ENCODE results near the gene TMEM135.
"Not testable (repeated sequence)": the region's sequence is repeated elsewhere in the genome, so short reads cannot be mapped to it uniquely, and the experiment has no call there.

The TMEM135 gene

DNA sequence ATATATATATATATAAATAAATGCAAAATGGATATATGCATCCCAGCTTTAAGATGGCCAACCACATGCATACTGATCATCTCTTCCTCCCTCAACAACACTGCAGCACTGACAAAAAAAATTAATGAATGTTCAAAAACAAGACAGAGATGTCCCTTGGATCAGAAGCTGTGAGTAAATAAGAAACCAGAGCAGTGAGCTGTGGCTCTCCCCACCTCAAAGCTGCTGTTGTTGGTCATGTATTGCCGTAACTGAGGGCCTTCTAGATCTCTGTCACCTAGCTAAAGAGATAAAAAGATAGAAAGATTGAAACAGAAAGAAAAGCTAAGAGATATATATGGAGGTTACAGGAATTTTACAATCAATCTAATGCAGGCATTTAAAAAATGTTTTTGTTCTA is 15.5 kb upstream of the TMEM135 start:
- Histone ChIP-seq H3K4me3 (IDR thresholded peaks at IDR 0.05; ENCODE audit: insufficient read depth, low read depth, low read length) (no peak overlapping the region), H3K4me2 (no peak overlapping the region), H2AFZ (ENCODE audit: low read depth) (no peak overlapping the region), H3K9ac (no peak overlapping the region), H3K79me2 (ENCODE audit: insufficient read depth, low read depth) (no peaks in the 10 kb centered on the region), H3K27ac (no peak overlapping the region), H3K4me1 (ENCODE audit: low read depth, poor library complexity, severe bottlenecking) (no peaks in the 10 kb centered on the region), H4K20me1 (ENCODE audit: insufficient read depth) (no peaks in the 10 kb centered on the region), H3K27me3 (ENCODE audit: insufficient read depth, low read depth) (no peaks in the 10 kb centered on the region), H3K36me3 (ENCODE audit: insufficient read depth) (no peaks in the 10 kb centered on the region)
- TF ChIP-seq, protein P1, sequence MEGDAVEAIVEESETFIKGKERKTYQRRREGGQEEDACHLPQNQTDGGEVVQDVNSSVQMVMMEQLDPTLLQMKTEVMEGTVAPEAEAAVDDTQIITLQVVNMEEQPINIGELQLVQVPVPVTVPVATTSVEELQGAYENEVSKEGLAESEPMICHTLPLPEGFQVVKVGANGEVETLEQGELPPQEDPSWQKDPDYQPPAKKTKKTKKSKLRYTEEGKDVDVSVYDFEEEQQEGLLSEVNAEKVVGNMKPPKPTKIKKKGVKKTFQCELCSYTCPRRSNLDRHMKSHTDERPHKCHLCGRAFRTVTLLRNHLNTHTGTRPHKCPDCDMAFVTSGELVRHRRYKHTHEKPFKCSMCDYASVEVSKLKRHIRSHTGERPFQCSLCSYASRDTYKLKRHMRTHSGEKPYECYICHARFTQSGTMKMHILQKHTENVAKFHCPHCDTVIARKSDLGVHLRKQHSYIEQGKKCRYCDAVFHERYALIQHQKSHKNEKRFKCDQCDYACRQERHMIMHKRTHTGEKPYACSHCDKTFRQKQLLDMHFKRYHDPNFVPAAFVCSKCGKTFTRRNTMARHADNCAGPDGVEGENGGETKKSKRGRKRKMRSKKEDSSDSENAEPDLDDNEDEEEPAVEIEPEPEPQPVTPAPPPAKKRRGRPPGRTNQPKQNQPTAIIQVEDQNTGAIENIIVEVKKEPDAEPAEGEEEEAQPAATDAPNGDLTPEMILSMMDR (conservative IDR thresholded peaks at IDR 0.05; ENCODE audit: low read depth, low read length) = no peak

- TF ChIP-seq, protein P1 (conservative IDR thresholded peaks at IDR 0.05; ENCODE audit: low read depth, low read length) = no peak
- Histone ChIP-seq H3K27me3 (ENCODE audit: insufficient read depth, low read depth) (no peaks in the 10 kb centered on the region), H2AFZ (ENCODE audit: low read depth) (no peak overlapping the region), H3K4me2 (no peak overlapping the region), H3K4me1 (ENCODE audit: low read depth, poor library complexity, severe bottlenecking) (no peaks in the 10 kb centered on the region), H4K20me1 (ENCODE audit: insufficient read depth) (no peaks in the 10 kb centered on the region), H3K9ac (no peak overlapping the region), H3K27ac (no peak overlapping the region), H3K4me3 (IDR thresholded peaks at IDR 0.05; ENCODE audit: insufficient read depth, low read depth, low read length) (no peak overlapping the region), H3K36me3 (ENCODE audit: insufficient read depth) (no peaks in the 10 kb centered on the region), H3K79me2 (ENCODE audit: insufficient read depth, low read depth) (no peaks in the 10 kb centered on the region)
Measured at GRCh38 chr11:87022738-87023137, 15.0 kb upstream of the TMEM135 start.

GRCh38 chr11:87026415-87026814 is 11.3 kb upstream of the TMEM135 start:
- H4K20me1 ChIP-seq (ENCODE audit: insufficient read depth); H3K79me2 ChIP-seq (ENCODE audit: insufficient read depth, low read depth); H2AFZ ChIP-seq (ENCODE audit: low read depth); H3K4me1 ChIP-seq (ENCODE audit: low read depth, poor library complexity, severe bottlenecking); H3K4me3 ChIP-seq (IDR thresholded peaks at IDR 0.05; ENCODE audit: insufficient read depth, low read depth, low read length); H3K9ac ChIP-seq; H3K36me3 ChIP-seq (ENCODE audit: insufficient read depth); H3K27me3 ChIP-seq (ENCODE audit: insufficient read depth, low read depth); H3K27ac ChIP-seq; H3K4me2 ChIP-seq: not testable (repeated sequence)

GRCh38 chr11:87030458-87031054 is 7.2 kb upstream of the TMEM135 start:
- H3K9ac ChIP-seq = no peak overlapping the region
- no peak overlapping the region for H3K4me3 ChIP-seq (IDR thresholded peaks at IDR 0.05; ENCODE audit: insufficient read depth, low read depth, low read length)
- H3K4me1 ChIP-seq (ENCODE audit: low read depth, poor library complexity, severe bottlenecking) = no peaks in the 10 kb centered on the region
- no peak overlapping the region for H2AFZ ChIP-seq (ENCODE audit: low read depth)
- H3K79me2 ChIP-seq (ENCODE audit: insufficient read depth, low read depth) = no peaks in the 10 kb centered on the region
- no peak overlapping the region for H3K4me2 ChIP-seq
- H4K20me1 ChIP-seq (ENCODE audit: insufficient read depth) = no peaks in the 10 kb centered on the region
- H3K27me3 ChIP-seq (ENCODE audit: insufficient read depth, low read depth) = no peaks in the 10 kb centered on the region
- H3K27ac ChIP-seq = no peak overlapping the region
- TF ChIP-seq, protein P1 (conservative IDR thresholded peaks at IDR 0.05; ENCODE audit: low read depth, low read length) = no peak
- H3K36me3 ChIP-seq (ENCODE audit: insufficient read depth) = no peaks in the 10 kb centered on the region

GRCh38 chr11:87031433-87032170 is 6.1 kb upstream of the TMEM135 start:
- H3K79me2 ChIP-seq (ENCODE audit: insufficient read depth, low read depth) = no peaks in the 10 kb centered on the region
- no peak overlapping the region for H2AFZ ChIP-seq (ENCODE audit: low read depth)
- no peaks in the 10 kb centered on the region for H3K27me3 ChIP-seq (ENCODE audit: insufficient read depth, low read depth)
- H4K20me1 ChIP-seq (ENCODE audit: insufficient read depth) = no peaks in the 10 kb centered on the region
- H3K9ac ChIP-seq = no peak overlapping the region
- no peaks in the 10 kb centered on the region for H3K36me3 ChIP-seq (ENCODE audit: insufficient read depth)
- no peak overlapping the region for H3K27ac ChIP-seq
- no peak overlapping the region for H3K4me3 ChIP-seq (IDR thresholded peaks at IDR 0.05; ENCODE audit: insufficient read depth, low read depth, low read length)
- TF ChIP-seq, protein P1 (conservative IDR thresholded peaks at IDR 0.05; ENCODE audit: low read depth, low read length) = no peak
- no peak overlapping the region for H3K4me2 ChIP-seq
- H3K4me1 ChIP-seq (ENCODE audit: low read depth, poor library complexity, severe bottlenecking) = peaks cover 3% of the 10 kb centered on the region

All from KMS-11 (cell line).